Measurements from ENCODE around the gene ZNF195. TPM values are rescaled to one million over a fixed set of nuclear protein-coding genes. Genes with fewer than 3 reads are reported as not detected.

The ZNF195 gene
- total RNA-seq, 1 experiment from 2014 or later, result 13.4 TPM

GRCh38 chr11:3342709-3343108 lies 36.2 kb downstream of the ZNF195 start:
- ChIA-PET POLR2A (ENCODE audit: unreplicated experiment) (no interaction called here), CTCF (no interaction called here)
- Histone ChIP-seq H3K27ac (no peak overlapping the region), H3F3A (ENCODE audit: insufficient read depth, low read depth) (no peaks in the 10 kb centered on the region), H3K79me2 (ENCODE audit: low read depth) (no peaks in the 10 kb centered on the region), H3K4me3 (no peak overlapping the region), H3K27me3 (ENCODE audit: insufficient read depth, low read depth) (peaks cover 20% of the 10 kb centered on the region), H2AFZ (no peak overlapping the region), H3K4me2 (no peak overlapping the region), H3K4me1 (replicated peaks; ENCODE audit: insufficient read depth) (no peaks in the 10 kb centered on the region), H3K9me3 (ENCODE audit: insufficient read depth, low read depth) (no peaks in the 10 kb centered on the region), H3K36me3 (ENCODE audit: low read depth) (no peaks in the 10 kb centered on the region), H4K20me1 (ENCODE audit: insufficient read depth) (no peaks in the 10 kb centered on the region), H3K9me2 (ENCODE audit: insufficient read depth) (no peaks in the 10 kb centered on the region)
- TF ChIP-seq CTCF (conservative IDR thresholded peaks at IDR 0.05) (no peak), EZH2 (IDR thresholded peaks at IDR 0.05; ENCODE audit: low read depth) (no peak)
- intact Hi-C loops (cut with micrococcal nuclease; ENCODE audit: unreplicated experiment), result no loop called here
- DNase-seq, result no peak
- BruUV-seq (replicated peaks), result no TSS peak

GRCh38 chr11:3341298-3341697 lies 37.6 kb downstream of the ZNF195 start:
- TF ChIP-seq CTCF (conservative IDR thresholded peaks at IDR 0.05) (peak; percentile 61), EZH2 (IDR thresholded peaks at IDR 0.05; ENCODE audit: low read depth) (no peak)
- H4K20me1 ChIP-seq (ENCODE audit: insufficient read depth), result no peaks in the 10 kb centered on the region
- no peaks in the 10 kb centered on the region for H3K4me1 ChIP-seq (replicated peaks; ENCODE audit: insufficient read depth)
- H3K79me2 ChIP-seq (ENCODE audit: low read depth), result no peaks in the 10 kb centered on the region
- no peaks in the 10 kb centered on the region for H3K9me2 ChIP-seq (ENCODE audit: insufficient read depth)
- H3K4me2 ChIP-seq, result no peak overlapping the region
- intact Hi-C loops (cut with micrococcal nuclease; ENCODE audit: unreplicated experiment), result no loop called here
- no peak overlapping the region for H3K4me3 ChIP-seq
- H3K9me3 ChIP-seq (ENCODE audit: insufficient read depth, low read depth), result no peaks in the 10 kb centered on the region
- POLR2A ChIA-PET (ENCODE audit: unreplicated experiment), result no interaction called here
- no peaks in the 10 kb centered on the region for H3F3A ChIP-seq (ENCODE audit: insufficient read depth, low read depth)
- peaks cover 16% of the 10 kb centered on the region for H3K27me3 ChIP-seq (ENCODE audit: insufficient read depth, low read depth)
- no peak overlapping the region for H3K27ac ChIP-seq
- BruUV-seq (replicated peaks), result no TSS peak
- CTCF ChIA-PET, result no interaction called here
- no peak for DNase-seq
- H2AFZ ChIP-seq, result no peak overlapping the region
- no peaks in the 10 kb centered on the region for H3K36me3 ChIP-seq (ENCODE audit: low read depth)

- DNase-seq, result peak; percentile 7 to 53
- intact Hi-C loops (cut with micrococcal nuclease; ENCODE audit: unreplicated experiment), result no loop called here
- Histone ChIP-seq H3K79me2 (ENCODE audit: low read depth) (no peaks in the 10 kb centered on the region), H4K20me1 (ENCODE audit: insufficient read depth) (no peaks in the 10 kb centered on the region), H3K4me3 (no peak overlapping the region), H3K4me2 (no peak overlapping the region), H3K4me1 (replicated peaks; ENCODE audit: insufficient read depth) (no peaks in the 10 kb centered on the region), H3K27ac (no peak overlapping the region), H3F3A (ENCODE audit: insufficient read depth, low read depth) (no peaks in the 10 kb centered on the region), H3K27me3 (ENCODE audit: insufficient read depth, low read depth) (peaks cover 7% of the 10 kb centered on the region), H3K9me2 (ENCODE audit: insufficient read depth) (no peaks in the 10 kb centered on the region), H2AFZ (no peak overlapping the region), H3K9me3 (ENCODE audit: insufficient read depth, low read depth) (no peaks in the 10 kb centered on the region), H3K36me3 (ENCODE audit: low read depth) (no peaks in the 10 kb centered on the region)
- CTCF ChIA-PET, result interaction anchor here (0.6 kb wide), 1 partner anchor 348 kb away, joined by 3 read pairs; the partner anchor contains the start of gene NAP1L4
- TF ChIP-seq EZH2 (IDR thresholded peaks at IDR 0.05; ENCODE audit: low read depth) (no peak), CTCF (conservative IDR thresholded peaks at IDR 0.05) (no peak)
- POLR2A ChIA-PET (ENCODE audit: unreplicated experiment), result no interaction called here
- no TSS peak for BruUV-seq (replicated peaks)
These were observed 38.9 kb downstream of the ZNF195 start for GRCh38 chr11:3340025-3340424.

Data from PC-9 (cell line).